Measurements from ENCODE around the gene KLRK1.
"Not testable (repeated sequence)": the region's sequence is repeated elsewhere in the genome, so short reads cannot be mapped to it uniquely, and the experiment has no call there.

KLRK1 gene

DNA sequence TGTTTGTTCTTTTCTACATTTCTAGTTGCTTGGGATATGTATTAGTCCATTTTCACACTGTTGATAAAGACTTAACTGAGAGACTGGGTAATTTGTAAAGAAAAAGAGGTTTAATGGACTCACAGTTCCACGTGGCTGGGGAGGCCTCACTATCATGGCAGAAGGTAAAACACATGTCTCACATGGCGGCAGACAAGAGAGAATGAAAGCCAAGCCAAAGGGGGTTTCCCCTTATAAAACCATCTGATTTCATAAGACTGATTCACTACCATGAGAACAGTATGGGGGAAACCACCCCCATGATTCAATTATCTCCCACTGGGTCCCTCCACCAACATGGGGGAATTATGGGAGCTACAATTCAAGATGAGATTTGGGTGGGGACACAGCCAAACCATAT lies 61.1 kb downstream of the KLRK1 start:
- not testable (repeated sequence) for H3K4me3 ChIP-seq, H3K27ac ChIP-seq

Measured in skin epidermis (tissue), 12 donors.